ENCODE results near the gene MAK.
"Not testable (repeated sequence)": the region's sequence is repeated elsewhere in the genome, so short reads cannot be mapped to it uniquely, and the experiment has no call there.

DNA sequence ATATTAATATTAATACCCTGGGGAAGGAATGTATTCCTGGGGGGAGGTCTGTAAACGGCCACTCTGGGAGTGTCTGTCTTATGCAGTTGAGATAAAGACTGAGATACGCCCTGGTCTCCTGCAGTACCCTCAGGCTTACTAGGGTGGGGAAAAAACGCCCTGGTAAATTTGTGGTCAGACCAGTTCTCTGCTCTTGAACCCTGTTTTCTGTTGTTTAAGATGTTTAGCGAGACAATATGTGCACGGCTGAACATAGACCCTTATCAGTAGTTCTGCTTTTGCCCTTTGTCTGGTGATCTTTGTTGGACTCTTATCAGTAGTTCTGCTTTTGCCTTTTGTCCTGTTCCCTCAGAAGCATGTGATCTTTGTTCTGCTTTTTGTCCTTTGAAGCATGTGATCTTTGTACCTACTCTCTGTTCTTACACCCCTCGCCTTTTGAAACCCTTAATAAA is 15.5 kb upstream of the MAK start:
- not testable (repeated sequence) for TF ChIP-seq NR3C1 (IDR thresholded peaks at IDR 0.05); CHD4 (IDR thresholded peaks at IDR 0.05; ENCODE audit: borderline replicate concordance); HDAC2 (IDR thresholded peaks at IDR 0.05)
